Heart right ventricle (tissue), 16 donors: ENCODE measurements around the gene TOR3A. TPM values are rescaled to one million over a fixed set of nuclear protein-coding genes. Genes with fewer than 3 reads are reported as not detected.
A peak's percentile ranks its signal among the peaks of the same experiment; 100 is the strongest.

Experiments used
- ATAC-seq, 8 donors: fragments of 200-7000 bp; cut with Tn5 transposase; one replicate each; pipeline ENCODE4 v1.9.1; 2020; ENCODE audit warnings: mild to moderate bottlenecking in 8 of 8, moderate library complexity in 8 of 8, moderate number of reproducible peaks in 1 of 8
- DNase-seq, 2 donors: peaks; one replicate each; pipeline ENCODE4 v3.0.0-alpha.2; 2020
- H3K27ac ChIP-seq, 10 donors: fragments of 200-600 bp; sonication (generic) in 2 of 10; one replicate each; pipeline versions ENCODE4 v1.5.0 to v1.8.0; 2020 to 2022; ENCODE audit warnings: mild to moderate bottlenecking in 3 of 10
- H3K27me3 ChIP-seq, 7 donors: fragments of 200-600 bp; one replicate each; pipeline ENCODE4 v1.8.0; 2021 to 2022; ENCODE audit warnings: mild to moderate bottlenecking in 2 of 7
- H3K36me3 ChIP-seq, 9 donors: fragments of 200-600 bp; sonication (generic) in 1 of 9; one replicate each; pipeline versions ENCODE4 v1.5.0 to v1.8.0; 2020 to 2022; ENCODE audit warnings: mild to moderate bottlenecking in 2 of 9
- H3K4me1 ChIP-seq, 9 donors: fragments of 200-600 bp; sonication (generic) in 1 of 9; one replicate each; pipeline versions ENCODE4 v1.5.0 to v1.8.0; 2020 to 2022; ENCODE audit warnings: mild to moderate bottlenecking in 4 of 9
- H3K4me3 ChIP-seq, 10 donors: fragments of 200-600 bp; sonication (generic) in 2 of 10; one replicate each; pipeline versions ENCODE4 v1.5.0 to v1.8.0; 2020 to 2022; ENCODE audit warnings: mild to moderate bottlenecking in 7 of 10, moderate library complexity in 2 of 10
- H3K9me3 ChIP-seq, 11 donors: fragments of 200-600 bp in 10 of 11; sonication (generic) in 2 of 11; one replicate each; pipeline versions ENCODE4 v1.5.0 to v1.8.0; 2013 to 2022; ENCODE audit warnings: mild to moderate bottlenecking in 2 of 11, control low read depth in 1 of 11, moderate library complexity in 1 of 11
- CTCF ChIP-seq, 9 donors: fragments of 200-600 bp; sonication (generic) in 2 of 9; IDR thresholded peaks; one replicate each; pipeline versions ENCODE4 v1.5.0 to v1.8.0; 2021 to 2022; ENCODE audit warnings: antibody characterized with exemption in 9 of 9, mild to moderate bottlenecking in 5 of 9, moderate library complexity in 1 of 9
- WGBS, 2 donors: extraction: QIAGEN DNeasy Blood & Tissue Kit; methylation state at CpG; one replicate each; pipeline ENCODE4 v1.1.7; 2013; ENCODE audit warnings: inconsistent platforms in 1 of 2; 5-methylcytosine and 5-hydroxymethylcytosine counted together
- intact Hi-C, 10 donors: fragments of 100-400 bp; cut with DNase I; formaldehyde crosslinking; loops; one replicate each; pipeline versions ENCODE4 v1.11.1 to v1.14.2; 2022
- polyA plus RNA-seq, 2 donors: library from polyadenylated mRNA; stranded (reverse); fragments of 200-250 nt; gene quantifications; one replicate each; pipeline ENCODE4 v1.2.3, GENCODE V29; 2013
- total RNA-seq, 10 donors: library from RNA; stranded (reverse); fragmentation: NEBNext Ultra II Directional in 3 of 10; extraction: Animal tissue kit (Norgen Biotek cat#: 25700) in 3 of 10; gene quantifications; one replicate each; pipeline versions ENCODE4 v1.2.1 to v1.2.4, GENCODE V29; 2021 to 2023
- donor health status: Arrhythmogenic right ventricular cardiomyopathy.
- donor health status: ischemic (EF 13 %, LVEDD 7.1; RV severe dilation, severe dysfunction).
- donor health status: healthy with polysubstance abuse.
- donor health status: DM: no; HTN: yes; CAD: no.
- donor health status: DM: no; HTN: no; CAD: no.
- donor health status: ischemic (EF 25% LVEDD 6.9; RV normal size, moderate dysfunction).
- donor health status: ischemic (EF 25% LVEDD 5.7; RV mildly dilated, moderate dysfunction).
- donor health status: healthy.
- donor health status: DM: yes; HTN: yes; CAD: no.
- donor health status: Ischemic cardiomyopathy.
- donor health status: ischemic (EF 35%, LVEDD 5.7; RV mildly dilated, moderate dysfunction).
- donor health status: nonischemic (EF 11% LVEDD 7.7; RV severe dilation, severe dysfunction).
- donor health status: DM: yes; HTN: yes; CAD: no.
- donor health status: PGD.
- donor health status: ischemic (EF 29% LVEDD 5.4; RV normal size, mild dysfunction).
- donor health status: nonischemic (EF 23%, LVEDD 6.1; RV moderate dilation, normal function).

Gene TOR3A
- total and polyA plus RNA-seq, 12 donors = 5.9 to 18.0 (median 10.9) TPM

DNA sequence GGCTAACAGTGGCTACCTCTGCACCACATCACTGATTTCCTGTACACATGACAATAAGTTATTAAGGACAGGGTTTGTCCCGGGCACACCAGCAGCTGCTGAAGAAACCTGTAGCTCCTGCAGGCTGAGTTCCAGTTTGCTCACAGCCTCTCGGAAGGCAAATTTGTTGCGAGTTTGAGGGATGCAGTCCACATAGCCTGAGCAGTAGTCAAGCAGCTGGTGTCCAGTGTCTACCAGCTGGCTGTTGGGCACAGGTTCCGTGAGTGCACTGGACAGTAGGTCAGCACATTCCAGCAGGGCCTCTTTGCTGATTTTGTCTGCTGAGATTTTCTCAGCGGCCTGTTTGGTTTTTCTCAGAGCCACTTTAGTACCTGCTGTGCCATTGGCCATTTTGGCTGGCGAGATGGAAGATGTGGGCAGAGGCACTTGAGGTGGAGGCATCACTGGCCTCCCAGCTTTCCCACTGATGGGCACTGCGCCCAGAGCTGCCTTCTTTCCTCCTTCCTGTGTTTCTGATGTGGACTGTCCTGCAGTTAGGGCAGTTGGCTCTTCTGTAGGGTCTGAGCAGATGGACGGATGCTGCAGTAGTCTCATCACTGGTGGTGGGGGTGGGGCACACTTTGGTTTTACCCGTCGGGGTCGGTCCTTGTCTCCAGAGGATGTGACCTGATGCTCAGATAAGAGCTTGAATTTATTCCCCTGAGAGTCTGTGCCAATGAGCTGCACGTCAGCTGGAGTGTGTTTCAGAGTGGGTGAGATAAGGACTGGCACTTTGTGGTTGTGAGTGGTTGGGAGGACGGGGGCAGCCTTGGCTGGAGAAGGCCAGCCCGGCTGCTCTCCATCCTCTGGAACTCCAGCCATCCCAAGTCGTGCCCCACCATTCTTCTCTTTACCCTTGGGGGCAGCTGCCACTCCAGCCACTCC lies 26.1 kb downstream of the TOR3A start:
- DNase-seq (no peak), ATAC-seq (peak in 7 of 8 donors; percentile 7 to 91 (median 82))
- Histone ChIP-seq H3K9me3 (no peaks in the 10 kb centered on the region), H3K27ac (no peak overlapping the region), H3K36me3 (peaks cover 0 to 85% (median 35%) of the 10 kb centered on the region in 9 donors), H3K27me3 (no peaks in the 10 kb centered on the region), H3K4me3 (no peak overlapping the region), H3K4me1 (peaks cover 0 to 16% (median 4%) of the 10 kb centered on the region in 9 donors)
- WGBS, 2 donors = 56 to 65% methylated on average over 15 of the region's 15 CpGs
- TF ChIP-seq CTCF (IDR thresholded peaks at IDR 0.05) = no peak
- intact Hi-C loops = no loop called here

DNA sequence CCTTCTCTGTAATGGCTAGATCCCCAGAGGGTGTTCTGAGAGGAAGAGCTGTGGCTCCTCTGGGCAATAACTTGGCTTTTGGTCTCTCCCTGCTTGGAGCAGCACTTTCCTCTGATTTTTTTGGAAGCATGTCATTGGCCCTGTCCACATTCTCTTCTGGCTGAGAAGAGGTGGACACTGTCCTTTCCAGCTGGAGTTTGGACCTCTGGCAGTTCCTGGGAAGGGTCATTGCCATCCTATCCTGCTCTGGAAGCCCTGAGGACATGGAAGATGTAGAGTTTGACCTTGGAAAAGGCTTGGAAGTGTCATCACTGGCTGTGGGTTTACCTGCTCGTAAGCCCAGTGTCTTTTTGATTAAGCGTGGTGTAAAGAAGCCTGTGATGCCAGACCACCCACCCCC lies 26.8 kb downstream of the TOR3A start:
- DNase-seq (no peak), ATAC-seq (no peak)
- WGBS, 2 donors = 95 to 97% methylated on average over 2 of the region's 2 CpGs
- Histone ChIP-seq H3K36me3 (peaks cover 0 to 86% (median 35%) of the 10 kb centered on the region in 9 donors), H3K27ac (no peak overlapping the region), H3K27me3 (no peaks in the 10 kb centered on the region), H3K9me3 (no peaks in the 10 kb centered on the region), H3K4me1 (peaks cover 0 to 16% (median 4%) of the 10 kb centered on the region in 9 donors), H3K4me3 (no peak overlapping the region)
- intact Hi-C loops = no loop called here
- no peak for TF ChIP-seq CTCF (IDR thresholded peaks at IDR 0.05)

DNA sequence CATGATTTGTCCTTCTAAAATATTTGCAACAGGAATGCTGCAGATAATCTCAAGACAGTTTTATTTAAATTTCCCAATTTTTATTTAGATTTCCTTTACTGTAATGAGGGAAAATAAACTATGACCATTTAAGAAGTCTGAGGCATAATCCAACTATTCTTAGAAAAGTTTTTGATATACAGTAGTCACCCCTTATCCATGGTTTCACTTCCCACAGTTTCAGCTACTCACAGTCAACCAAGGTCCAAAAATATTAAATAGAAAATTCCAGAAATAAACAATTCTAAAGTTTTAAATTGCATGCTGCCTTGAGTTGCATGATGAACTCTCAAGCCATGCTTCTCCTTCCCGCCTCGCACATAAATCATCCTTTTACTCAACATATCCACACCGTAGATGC lies 33.3 kb downstream of the TOR3A start:
- WGBS, 2 donors = 95 to 99% methylated on average over 3 of the region's 3 CpGs
- no peak for TF ChIP-seq CTCF (IDR thresholded peaks at IDR 0.05)
- H3K4me3 ChIP-seq = no peak overlapping the region
- H3K9me3 ChIP-seq = no peaks in the 10 kb centered on the region
- ATAC-seq (no peak), DNase-seq (no peak)
- H3K27ac ChIP-seq = no peak overlapping the region
- H3K36me3 ChIP-seq = peaks cover 0 to 100% (median 35%) of the 10 kb centered on the region in 9 donors
- H3K4me1 ChIP-seq = peaks cover 0 to 11% (median 0%) of the 10 kb centered on the region in 9 donors
- intact Hi-C loops = loop anchor here in 2 of 10 donors (5.0 to 10.0 kb wide), 2 partner anchors 110 to 257 kb away; partner anchors contain the start of gene ABL2 (in 1 of the 2)
- H3K27me3 ChIP-seq = no peaks in the 10 kb centered on the region

DNA sequence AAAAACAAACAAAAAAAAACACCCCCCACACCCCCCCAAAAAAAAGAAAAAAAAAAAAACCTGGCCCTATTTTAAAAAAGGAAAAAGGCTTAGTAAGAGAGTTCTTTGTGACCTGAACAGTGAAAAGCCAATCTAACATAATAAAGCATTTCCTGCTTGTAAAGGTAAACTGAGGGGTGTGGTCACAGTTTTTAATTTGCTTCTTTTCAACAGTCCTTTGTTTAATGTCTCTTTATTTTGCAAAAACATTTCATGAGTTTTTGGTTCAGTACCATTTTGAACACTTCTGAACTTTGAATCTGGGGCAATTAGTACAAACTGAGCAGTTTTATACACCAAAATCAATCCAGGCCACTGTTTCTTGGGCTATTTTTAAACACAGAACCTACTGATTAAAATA lies 37.6 kb downstream of the TOR3A start:
- TF ChIP-seq CTCF (IDR thresholded peaks at IDR 0.05) = no peak
- no peak overlapping the region for H3K4me3 ChIP-seq
- ATAC-seq (no peak), DNase-seq (no peak)
- H3K4me1 ChIP-seq = peaks cover 0 to 15% (median 0%) of the 10 kb centered on the region in 9 donors
- peaks cover 0 to 92% (median 18%) of the 10 kb centered on the region in 9 donors for H3K36me3 ChIP-seq
- intact Hi-C loops = loop anchor here in 2 of 10 donors (5.0 to 10.0 kb wide), 2 partner anchors 105 to 253 kb away; partner anchors contain the start of gene ABL2 (in 1 of the 2)
- H3K9me3 ChIP-seq = no peaks in the 10 kb centered on the region
- H3K27ac ChIP-seq = peak overlapping the region in 1 of 10 donors; percentile 13
- no peaks in the 10 kb centered on the region for H3K27me3 ChIP-seq
